Tongue (tissue), 2 donors: ENCODE data around the gene EPC2. TPM values are rescaled to one million over a fixed set of nuclear protein-coding genes. Genes with fewer than 3 reads are reported as not detected.

Source experiments
- DNase-seq: peaks from one replicate; pipeline ENCODE4 v3.0.0-alpha.2; 2015
- total RNA-seq: library from RNA; depleted of rRNA; stranded (reverse); fragments of >200 nt; gene quantifications from one replicate; pipeline ENCODE4 v1.2.3, GENCODE V29; 2014

EPC2 gene
- total RNA-seq, result 45.2 TPM

GRCh38 chr2:148643998-148644882, at the start of gene EPC2:
EPC2 (plus strand) TSS chr2:148644751; CDS start chr2:148645018, 267 bp downstream.
- peak; percentile 93 for DNase-seq

GRCh38 chr2:148596018-148596417, 48.5 kb upstream of the EPC2 start:
- DNase-seq, result no peak

- DNase-seq, result no peak
Measured at GRCh38 chr2:148599109-148599991, 45.2 kb upstream of the EPC2 start.

GRCh38 chr2:148602885-148603561, 41.5 kb upstream of the EPC2 start:
- no peak for DNase-seq

- no peak for DNase-seq
Measured at GRCh38 chr2:148603562-148603920, 41.0 kb upstream of the EPC2 start.

- DNase-seq, result no peak
Measured at GRCh38 chr2:148604927-148605326, 39.6 kb upstream of the EPC2 start.

GRCh38 chr2:148607566-148607965, 37.0 kb upstream of the EPC2 start:
- no peak for DNase-seq

- no peak for DNase-seq
Measured at GRCh38 chr2:148613231-148614013, 31.1 kb upstream of the EPC2 start.

- peak; percentile 18 for DNase-seq
Measured at GRCh38 chr2:148614014-148614321, 30.6 kb upstream of the EPC2 start.

- DNase-seq, result peak; percentile 62
Measured at GRCh38 chr2:148614322-148615049, 30.1 kb upstream of the EPC2 start.

- DNase-seq, result peak; percentile 45
Measured at GRCh38 chr2:148615381-148615841, 29.1 kb upstream of the EPC2 start.

GRCh38 chr2:148616662-148617061, 27.9 kb upstream of the EPC2 start:
- no peak for DNase-seq

- DNase-seq, result no peak
Measured at GRCh38 chr2:148617219-148617618, 27.3 kb upstream of the EPC2 start.

GRCh38 chr2:148619560-148620195, 24.9 kb upstream of the EPC2 start:
- DNase-seq, result no peak

- DNase-seq, result peak; percentile 10
Measured at GRCh38 chr2:148622366-148622765, 22.2 kb upstream of the EPC2 start.

GRCh38 chr2:148623086-148623485, 21.5 kb upstream of the EPC2 start:
- DNase-seq, result no peak

- DNase-seq, result peak; percentile 37
Measured at GRCh38 chr2:148627224-148627623, 17.3 kb upstream of the EPC2 start.

- DNase-seq, result no peak
Measured at GRCh38 chr2:148634749-148635148, 9.8 kb upstream of the EPC2 start.

- no peak for DNase-seq
Measured at GRCh38 chr2:148638543-148638942, 6.0 kb upstream of the EPC2 start.

- peak; percentile 16 for DNase-seq
Measured at GRCh38 chr2:148640767-148641166, 3.8 kb upstream of the EPC2 start.
